Embryonic facial prominence (tissue), 1 donor: ENCODE results near the gene IGLL5.
"Not testable (repeated sequence)": the region's sequence is repeated elsewhere in the genome, so short reads cannot be mapped to it uniquely, and the experiment has no call there.

Experiments used
- DNase-seq: peaks from one replicate; pipeline ENCODE4 v3.0.0-alpha.2; 2016; ENCODE audit errors: extremely low spot score

The IGLL5 gene

DNA sequence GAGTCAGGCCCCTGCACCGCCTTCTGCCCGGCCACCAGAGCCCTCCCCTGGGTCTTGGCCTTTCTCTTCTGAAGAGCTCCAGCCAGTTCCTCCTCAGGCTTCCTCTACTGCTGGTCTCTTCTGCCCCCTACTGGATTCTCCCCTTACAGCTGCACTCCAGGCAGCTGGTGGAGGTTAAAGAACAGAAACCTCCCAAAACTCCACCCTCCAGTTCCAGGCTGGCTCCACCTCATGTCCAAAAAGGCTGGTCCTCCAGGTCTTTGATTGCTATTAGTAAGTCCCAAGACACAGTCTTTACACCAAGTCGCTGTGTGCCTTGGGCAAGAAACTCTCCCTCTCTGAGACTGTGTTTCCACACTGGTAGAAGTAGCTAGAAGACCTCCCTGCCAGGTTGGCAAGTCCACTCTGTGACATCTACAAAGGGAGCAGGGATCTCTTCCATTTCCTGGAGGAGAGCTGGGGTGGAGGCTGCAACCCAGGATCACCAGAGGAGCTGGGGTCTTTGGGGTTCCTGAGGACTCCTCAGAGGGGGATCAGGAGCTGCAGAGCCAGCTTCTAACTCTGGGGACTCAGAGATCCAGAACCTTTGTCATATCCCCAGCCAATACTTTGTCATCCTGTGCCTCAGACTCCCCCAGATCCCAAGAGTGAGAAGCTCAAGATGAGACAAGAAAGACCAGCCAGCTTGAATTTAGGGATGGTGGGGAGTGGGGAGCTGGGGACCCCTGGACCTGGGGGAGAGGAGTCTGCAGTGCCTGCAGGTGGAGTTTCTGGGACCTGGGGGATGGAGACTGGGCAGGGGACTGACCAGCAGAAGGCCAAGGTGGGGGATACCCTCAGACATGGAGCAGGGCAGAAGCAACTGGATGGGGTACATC lies 3.4 kb upstream of the IGLL5 start:
- DNase-seq = no peak

- no peak for DNase-seq
These were observed 2.5 kb upstream of the IGLL5 start for GRCh38 chr22:22884888-22885840.

DNA sequence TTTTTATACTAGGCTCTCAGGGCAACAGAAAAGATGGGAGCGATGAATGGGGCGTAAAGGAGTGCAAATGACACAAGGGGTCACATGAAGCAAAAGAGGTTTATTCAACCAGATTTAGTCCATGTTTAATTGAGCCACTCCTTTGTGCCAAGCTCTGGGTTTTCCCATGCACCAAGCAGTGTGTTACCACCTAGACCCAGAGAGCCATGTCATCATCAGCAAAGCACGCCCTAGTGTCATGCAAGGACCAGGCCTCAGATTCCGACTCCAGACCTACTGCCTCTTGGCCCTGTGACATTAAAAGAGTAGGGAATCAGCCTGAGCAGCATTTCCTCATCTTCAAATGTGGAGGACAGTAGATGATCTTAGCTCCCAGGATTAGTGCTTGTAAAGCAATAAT lies 1.1 kb upstream of the IGLL5 start:
- DNase-seq = no peak

DNA sequence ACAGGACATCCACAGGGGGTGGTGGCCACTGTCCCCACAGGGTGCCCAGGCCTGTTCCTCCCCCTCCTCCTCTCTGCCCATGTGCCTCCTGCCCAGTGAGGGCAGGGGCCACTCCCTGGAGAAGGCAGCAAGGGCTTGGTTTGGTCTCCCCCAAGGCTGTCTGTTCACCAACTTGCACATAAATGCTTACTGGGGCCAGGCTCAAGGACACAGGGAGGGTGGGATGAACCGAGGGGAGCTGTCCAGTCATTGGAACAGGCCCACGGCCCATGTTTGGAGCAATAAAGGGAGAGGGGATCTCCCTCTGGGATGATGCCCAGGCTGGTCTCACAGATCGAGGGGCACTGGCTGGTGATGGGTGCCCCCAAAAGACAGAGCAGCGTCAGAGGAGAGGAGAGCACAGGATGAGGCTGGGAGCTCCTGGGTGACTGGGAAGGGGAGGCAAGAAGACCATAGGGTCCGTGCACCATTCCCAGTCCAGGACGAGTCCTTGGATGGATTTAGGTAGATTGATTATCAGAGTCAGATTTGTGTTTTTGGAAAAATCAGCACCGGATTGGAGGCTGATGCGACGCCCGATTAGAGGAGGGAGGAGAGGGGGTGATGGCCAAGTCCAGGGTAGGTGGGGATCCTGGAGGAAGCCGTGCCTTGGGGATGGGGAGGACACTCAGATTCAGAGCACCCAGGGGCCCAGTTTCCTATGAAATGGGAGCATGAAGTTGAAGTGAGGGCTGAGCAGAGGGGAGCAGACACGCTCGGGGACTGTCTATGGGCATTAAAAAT lies 1.1 kb downstream of the IGLL5 start:
- DNase-seq = no peak

DNA sequence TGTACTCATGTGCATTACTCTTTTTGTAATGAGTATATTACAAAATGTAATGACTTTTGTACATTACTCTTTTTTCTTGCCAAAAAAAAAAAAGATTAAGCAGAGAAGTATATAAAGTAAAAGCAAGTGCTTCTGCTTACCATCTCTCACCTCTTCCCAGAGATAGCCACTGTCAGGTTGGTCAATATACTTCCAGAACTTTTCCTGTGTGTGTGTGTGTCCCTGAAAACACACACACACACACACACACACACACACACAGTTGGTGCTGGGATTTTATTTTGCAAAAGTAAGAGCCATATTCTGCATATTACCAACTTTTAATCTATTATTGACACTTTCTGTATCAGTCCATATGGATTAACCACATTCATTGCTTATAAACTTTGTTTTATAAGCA lies 2.5 kb downstream of the IGLL5 start:
- no peak for DNase-seq

- DNase-seq = no peak
These were observed 3.6 kb downstream of the IGLL5 start for GRCh38 chr22:22891139-22891621.

DNA sequence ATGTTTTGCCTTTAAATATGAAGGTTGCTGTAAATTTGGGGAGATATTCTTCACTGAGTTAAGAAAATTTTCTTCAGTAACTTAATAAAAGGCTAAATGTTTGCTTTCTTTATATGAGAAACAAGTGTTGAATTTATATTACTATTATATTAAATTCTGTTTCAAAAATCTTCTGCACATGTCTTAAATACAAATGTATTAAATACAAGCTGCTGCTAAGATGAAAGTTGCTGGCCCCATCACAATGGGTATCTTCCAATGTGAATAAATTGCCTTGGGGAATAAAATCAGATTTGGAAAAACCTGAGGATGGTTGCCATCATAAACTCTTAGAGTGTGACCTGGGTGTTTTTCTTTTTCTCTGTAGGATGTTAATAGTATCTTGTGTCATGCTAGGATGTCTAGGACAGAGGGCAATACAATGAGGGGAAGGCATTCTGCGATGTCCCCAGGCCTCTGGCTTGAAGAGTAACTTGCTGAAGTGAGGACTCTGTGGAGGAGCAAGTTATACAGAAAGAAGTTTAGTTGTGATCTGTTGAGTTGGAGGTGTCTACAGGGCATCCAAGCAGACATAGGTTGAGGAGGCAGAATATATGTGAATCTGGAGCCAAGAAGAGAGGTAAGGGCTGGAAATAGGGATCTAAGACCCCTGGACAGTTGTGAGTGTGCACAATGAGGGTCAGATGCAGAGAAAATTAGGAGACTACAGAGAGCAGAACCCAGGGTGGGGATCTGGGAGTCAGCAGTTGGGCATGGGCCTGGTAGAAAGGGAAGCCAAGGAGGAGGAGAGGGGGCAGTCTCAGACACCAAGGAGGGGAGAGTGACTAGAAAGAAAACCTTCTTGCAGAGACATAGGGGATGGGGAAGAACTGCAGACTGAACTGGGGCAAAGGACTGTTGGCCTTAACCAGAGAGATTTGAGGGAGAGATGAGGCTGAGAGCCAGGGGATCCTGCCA lies 4.8 kb downstream of the IGLL5 start:
- DNase-seq = no peak

GRCh38 chr22:22893077-22893805 lies 5.6 kb downstream of the IGLL5 start:
- no peak for DNase-seq

GRCh38 chr22:22893891-22894739 lies 6.5 kb downstream of the IGLL5 start:
- DNase-seq = no peak

- DNase-seq = no peak
These were observed 7.4 kb downstream of the IGLL5 start for GRCh38 chr22:22894740-22895731.

DNA sequence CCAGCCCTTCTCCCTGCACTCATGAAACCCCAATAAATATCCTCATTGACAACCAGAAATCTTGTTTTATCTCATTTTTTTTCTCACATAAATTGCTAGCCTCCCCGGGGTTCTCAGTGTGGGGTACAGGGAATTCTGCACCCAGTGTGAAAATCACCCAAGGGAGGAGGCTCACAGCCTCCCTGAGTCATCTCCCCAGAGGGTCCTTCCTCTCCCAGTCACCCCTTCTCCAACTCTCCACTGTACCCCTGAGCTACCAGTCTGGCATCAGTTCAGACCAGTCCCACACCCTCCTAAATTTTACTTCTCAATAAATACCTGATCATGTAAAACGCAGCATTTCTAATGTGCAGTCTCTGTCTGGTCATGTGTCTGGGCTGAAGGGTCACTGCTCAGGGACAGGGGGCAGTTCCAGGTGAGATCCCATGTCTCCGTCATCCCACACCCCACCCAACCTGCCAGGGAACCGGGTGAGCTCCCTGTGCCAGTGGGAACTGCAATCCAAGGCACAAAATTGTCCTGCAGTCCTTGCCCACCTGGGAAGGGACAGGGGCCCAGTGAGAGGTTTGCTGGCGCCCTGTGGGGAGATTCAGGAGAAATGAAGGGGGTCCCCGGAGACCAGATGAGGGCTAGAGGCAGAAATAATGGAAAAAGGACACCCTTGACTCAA lies 8.3 kb downstream of the IGLL5 start:
- DNase-seq = no peak

DNA sequence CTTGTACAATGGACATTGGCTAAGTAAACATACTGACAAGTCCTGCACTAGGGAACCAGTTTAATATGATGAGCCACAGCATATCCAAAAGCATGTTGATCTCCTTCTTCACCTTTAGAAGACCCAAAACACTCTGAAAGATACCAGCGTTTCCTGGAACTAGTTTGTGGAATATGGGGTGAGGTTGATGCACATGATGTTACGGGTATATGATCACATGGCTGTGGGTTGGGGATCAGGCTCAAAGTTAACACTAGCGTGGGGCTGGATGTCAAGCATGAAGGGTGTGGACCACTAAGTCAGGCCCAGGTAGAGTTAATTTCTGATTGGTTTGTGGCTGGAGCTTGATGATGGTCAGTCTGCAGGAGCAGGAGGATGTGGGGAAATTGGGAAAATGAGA lies 9.0 kb downstream of the IGLL5 start:
- no peak for DNase-seq

GRCh38 chr22:22897091-22897490 lies 9.5 kb downstream of the IGLL5 start:
- no peak for DNase-seq

DNA sequence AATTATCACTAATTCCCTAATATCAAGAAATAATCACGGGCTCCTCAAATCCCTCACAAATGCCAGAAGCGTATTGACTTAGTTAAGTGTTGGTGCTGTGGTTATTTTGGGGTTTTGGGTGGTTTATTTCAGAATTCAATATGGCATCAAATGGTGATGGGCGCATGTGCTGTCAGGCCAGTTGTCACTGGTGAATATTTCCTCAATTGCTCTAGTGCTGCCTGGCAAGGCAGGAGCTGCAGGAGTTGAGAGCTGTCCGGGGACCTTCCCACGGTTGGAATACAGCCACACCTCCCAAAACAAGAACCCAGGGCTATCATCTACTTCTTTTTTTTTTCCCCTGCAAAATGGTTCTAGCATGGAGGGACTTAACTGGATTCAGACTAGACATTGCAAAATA lies 10.3 kb downstream of the IGLL5 start:
- no peak for DNase-seq

GRCh38 chr22:22898411-22898950 lies 10.9 kb downstream of the IGLL5 start:
- not testable (repeated sequence) for DNase-seq

DNA sequence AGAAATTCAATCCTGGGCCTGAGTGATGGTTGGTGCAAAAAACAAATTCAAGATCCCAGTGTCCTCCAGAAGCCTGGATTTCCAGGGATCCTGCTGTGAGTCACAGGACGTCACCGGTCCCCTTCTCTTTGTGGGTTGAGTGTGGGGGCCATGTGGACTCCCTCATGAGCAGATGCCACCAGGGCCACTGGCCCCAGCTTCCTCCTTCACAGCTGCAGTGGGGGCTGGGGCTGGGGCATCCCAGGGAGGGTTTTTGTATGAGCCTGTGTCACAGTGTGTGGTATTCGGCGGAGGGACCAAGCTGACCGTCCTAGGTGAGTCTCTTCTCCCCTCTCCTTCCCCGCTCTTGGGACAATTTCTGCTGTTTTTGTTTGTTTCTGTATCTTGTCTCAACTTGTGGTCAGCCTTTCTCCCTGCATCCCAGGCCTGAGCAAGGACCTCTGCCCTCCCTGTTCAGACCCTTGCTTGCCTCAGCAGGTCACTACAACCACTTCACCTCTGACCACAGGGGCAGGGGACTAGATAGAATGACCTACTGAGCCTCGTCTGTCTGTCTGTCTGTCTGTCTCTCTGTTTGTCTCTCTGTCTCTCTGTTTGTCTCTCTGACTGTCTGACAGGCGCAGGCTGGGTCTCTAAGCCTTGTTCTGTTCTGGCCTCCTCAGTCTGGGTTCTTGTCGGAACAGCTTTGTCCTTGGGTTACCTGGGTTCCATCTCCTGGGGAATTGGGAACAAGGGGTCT lies 11.9 kb downstream of the IGLL5 start:
- DNase-seq = not testable (repeated sequence)
